AML-193 (cell line): ENCODE results near the gene ABCC1.
"Not testable (repeated sequence)": the region's sequence is repeated elsewhere in the genome, so short reads cannot be mapped to it uniquely, and the experiment has no call there.

Experiments
- DNase-seq, 2 experiments: peaks; one replicate each; lab custom pipeline; 2025; lab: John Stamatoyannopoulos, UW

ABCC1 gene

GRCh38 chr16:16082255-16082654 is 132.8 kb downstream of the ABCC1 start:
- DNase-seq, result no peak

GRCh38 chr16:16083421-16084156 is 134.2 kb downstream of the ABCC1 start:
- peak; percentile 18 to 19 for DNase-seq

- DNase-seq, result no peak
Measured at GRCh38 chr16:16084874-16085273, 135.5 kb downstream of the ABCC1 start.

- DNase-seq, result no peak
Measured at GRCh38 chr16:16086653-16087446, 137.4 kb downstream of the ABCC1 start.

- DNase-seq, result no peak
Measured at GRCh38 chr16:16090238-16090637, 140.8 kb downstream of the ABCC1 start.

GRCh38 chr16:16092925-16093627 is 143.7 kb downstream of the ABCC1 start:
- no peak for DNase-seq

GRCh38 chr16:16093628-16094332 is 144.4 kb downstream of the ABCC1 start:
- DNase-seq, result no peak

GRCh38 chr16:16095646-16096045 is 146.2 kb downstream of the ABCC1 start:
- DNase-seq, result no peak

GRCh38 chr16:16096121-16096857 is 146.9 kb downstream of the ABCC1 start:
- DNase-seq, result no peak

- no peak for DNase-seq
Measured at GRCh38 chr16:16096858-16097213, 147.4 kb downstream of the ABCC1 start.

GRCh38 chr16:16099320-16099719 is 149.9 kb downstream of the ABCC1 start:
- no peak for DNase-seq

- DNase-seq, result no peak
Measured at GRCh38 chr16:16100631-16101030, 151.2 kb downstream of the ABCC1 start.

- no peak for DNase-seq
Measured at GRCh38 chr16:16101585-16101984, 152.2 kb downstream of the ABCC1 start.

GRCh38 chr16:16102738-16103137 is 153.3 kb downstream of the ABCC1 start:
- DNase-seq, result no peak

- not testable (repeated sequence) for DNase-seq
Measured at GRCh38 chr16:16104132-16104803, 154.9 kb downstream of the ABCC1 start.

- not testable (repeated sequence) for DNase-seq
Measured at GRCh38 chr16:16104804-16105141, 155.4 kb downstream of the ABCC1 start.

- DNase-seq, result no peak
Measured at GRCh38 chr16:16105646-16106045, 156.2 kb downstream of the ABCC1 start.

- no peak for DNase-seq
Measured at GRCh38 chr16:16106466-16106865, 157.1 kb downstream of the ABCC1 start.

- DNase-seq, result no peak
Measured at GRCh38 chr16:16107839-16108238, 158.4 kb downstream of the ABCC1 start.

GRCh38 chr16:16108759-16109158 is 159.3 kb downstream of the ABCC1 start:
- no peak for DNase-seq
